Fibroblast of pulmonary artery (primary cell): ENCODE data around the gene C21orf58.

Experiments
- DNase-seq: peaks from one replicate; pipeline ENCODE4 v3.0.0-alpha.2; 2010; ENCODE audit warnings: low read depth
- H3K4me3 ChIP-seq: replicated peaks from 2 replicates; pipeline ENCODE4 v1.5.1; 2011; ENCODE audit warnings: low read depth, mild to moderate bottlenecking, control low read depth, low read length, moderate library complexity
- TF ChIP-seq, protein P1 (sequence below): IDR thresholded peaks from 2 replicates; pipeline ENCODE4 v1.5.1; 2011; ENCODE audit warnings: mild to moderate bottlenecking, control low read depth, low read length, inconsistent platforms; ENCODE audit errors: missing control alignments

The C21orf58 gene

DNA sequence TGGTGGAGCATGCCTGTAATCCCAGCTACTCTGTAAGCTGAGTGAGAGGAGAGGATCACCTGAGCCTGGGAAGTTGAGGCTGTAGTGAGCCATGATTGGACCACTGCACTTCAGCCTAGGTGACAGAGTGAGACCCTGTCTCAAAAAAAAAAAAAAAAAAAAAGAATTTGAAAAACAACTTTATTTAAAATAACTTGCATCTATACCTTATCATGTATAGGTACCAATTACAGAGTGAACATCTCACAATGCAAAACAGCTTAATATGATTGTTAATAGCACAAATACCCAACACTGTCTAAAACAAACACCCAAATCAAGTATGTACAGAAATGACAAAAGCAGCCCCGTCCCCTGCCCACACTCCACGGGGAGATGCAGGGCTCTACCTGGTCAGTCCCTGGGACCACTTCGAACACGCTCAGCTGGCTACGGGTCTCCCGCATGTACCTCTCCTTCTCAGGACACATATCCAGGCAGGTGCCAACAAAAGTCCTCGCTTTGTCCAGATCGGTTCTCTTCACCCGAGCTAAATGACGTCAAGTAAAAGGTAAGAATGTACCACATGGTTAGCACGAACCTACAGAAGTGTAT is 48.8 kb downstream of the C21orf58 start:
- no peak for DNase-seq
- TF ChIP-seq, protein P1, sequence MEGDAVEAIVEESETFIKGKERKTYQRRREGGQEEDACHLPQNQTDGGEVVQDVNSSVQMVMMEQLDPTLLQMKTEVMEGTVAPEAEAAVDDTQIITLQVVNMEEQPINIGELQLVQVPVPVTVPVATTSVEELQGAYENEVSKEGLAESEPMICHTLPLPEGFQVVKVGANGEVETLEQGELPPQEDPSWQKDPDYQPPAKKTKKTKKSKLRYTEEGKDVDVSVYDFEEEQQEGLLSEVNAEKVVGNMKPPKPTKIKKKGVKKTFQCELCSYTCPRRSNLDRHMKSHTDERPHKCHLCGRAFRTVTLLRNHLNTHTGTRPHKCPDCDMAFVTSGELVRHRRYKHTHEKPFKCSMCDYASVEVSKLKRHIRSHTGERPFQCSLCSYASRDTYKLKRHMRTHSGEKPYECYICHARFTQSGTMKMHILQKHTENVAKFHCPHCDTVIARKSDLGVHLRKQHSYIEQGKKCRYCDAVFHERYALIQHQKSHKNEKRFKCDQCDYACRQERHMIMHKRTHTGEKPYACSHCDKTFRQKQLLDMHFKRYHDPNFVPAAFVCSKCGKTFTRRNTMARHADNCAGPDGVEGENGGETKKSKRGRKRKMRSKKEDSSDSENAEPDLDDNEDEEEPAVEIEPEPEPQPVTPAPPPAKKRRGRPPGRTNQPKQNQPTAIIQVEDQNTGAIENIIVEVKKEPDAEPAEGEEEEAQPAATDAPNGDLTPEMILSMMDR = no peak

DNA sequence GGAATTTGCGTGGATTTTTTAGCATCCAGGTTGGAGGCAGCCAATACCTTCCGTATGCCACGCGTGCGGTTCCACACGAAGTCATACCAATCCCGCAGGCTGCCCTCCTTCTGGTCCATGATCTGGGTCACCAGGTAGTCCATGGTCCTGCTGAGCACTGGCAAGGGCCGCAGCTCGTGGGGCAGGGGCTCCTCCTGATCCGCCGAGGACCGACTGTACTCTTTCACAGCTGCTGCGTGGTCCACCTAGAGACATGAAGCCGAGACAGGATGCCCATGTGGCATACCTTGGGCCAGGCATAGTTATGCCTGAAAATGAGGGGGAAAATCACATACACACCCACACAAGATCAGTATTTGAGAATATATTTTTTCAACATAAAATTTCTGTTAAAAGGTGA is 50.3 kb downstream of the C21orf58 start:
- TF ChIP-seq, protein P1 = no peak
- DNase-seq = no peak
- H3K4me3 ChIP-seq = no peak overlapping the region

More for the DNA sequence above, 48.8 kb downstream of the C21orf58 start:
- no peak overlapping the region for H3K4me3 ChIP-seq

DNA sequence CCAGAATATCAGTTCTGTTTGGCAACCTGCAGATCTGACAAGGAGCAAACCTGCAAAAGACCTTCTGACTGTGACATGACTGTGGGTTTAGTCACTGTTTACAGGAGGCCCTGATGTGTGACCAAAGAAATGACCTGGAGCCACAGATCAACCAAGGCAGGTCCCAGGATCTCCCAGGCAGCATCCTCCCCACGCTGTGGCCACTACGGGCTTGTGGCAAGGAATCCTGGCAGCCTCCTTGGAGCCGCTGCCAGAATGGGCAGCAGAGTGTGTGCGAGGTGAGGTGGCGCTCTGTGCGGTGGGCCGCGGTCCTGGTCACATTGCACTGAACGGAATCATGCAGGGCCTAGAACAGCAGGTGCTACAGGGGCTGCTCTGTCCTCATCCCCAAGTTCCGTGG is 54.2 kb downstream of the C21orf58 start:
- H3K4me3 ChIP-seq = no peak overlapping the region
- no peak for DNase-seq
- TF ChIP-seq, protein P1 = no peak

DNA sequence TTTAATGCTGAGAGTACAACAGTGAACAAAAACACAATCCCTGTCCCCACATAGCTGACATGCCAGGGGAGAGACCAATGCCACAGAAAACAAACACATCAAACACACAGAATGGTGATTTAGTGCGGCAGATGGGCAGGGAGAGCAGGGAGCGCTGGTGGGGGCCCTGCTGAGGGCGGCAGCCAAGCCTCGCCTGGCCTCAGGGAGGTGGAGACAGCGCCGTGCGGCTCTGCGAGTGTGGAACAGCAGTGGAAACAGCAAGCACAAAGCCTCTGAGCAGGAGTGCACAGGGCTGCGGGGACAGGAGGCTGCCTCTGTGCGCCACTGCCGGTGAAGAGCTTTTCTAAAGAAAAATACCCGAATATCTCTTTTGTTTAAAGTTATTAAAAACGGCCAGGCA is 55.3 kb downstream of the C21orf58 start:
- TF ChIP-seq, protein P1 = no peak
- no peak for DNase-seq
- no peak overlapping the region for H3K4me3 ChIP-seq

DNA sequence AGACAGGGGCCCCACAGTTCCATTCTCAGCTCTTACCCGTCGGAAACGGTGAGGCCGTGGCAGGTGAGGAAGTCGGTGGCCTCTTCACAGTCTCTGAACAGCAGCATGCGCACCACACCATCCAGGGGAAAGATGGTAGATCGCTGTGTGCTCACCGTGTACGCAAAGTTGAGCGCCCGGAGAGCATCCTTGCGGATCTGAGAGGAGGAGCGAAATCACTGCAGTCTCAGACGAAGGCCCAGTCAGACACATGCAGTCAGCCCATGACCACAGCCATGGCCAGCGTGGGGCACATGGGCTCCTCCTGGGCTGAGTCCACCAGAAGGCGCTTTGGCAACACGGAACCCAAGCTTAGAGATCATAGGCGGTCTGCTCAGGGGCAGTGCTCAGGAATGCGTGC is 56.7 kb downstream of the C21orf58 start:
- H3K4me3 ChIP-seq = no peak overlapping the region
- DNase-seq = no peak
- TF ChIP-seq, protein P1 = no peak

DNA sequence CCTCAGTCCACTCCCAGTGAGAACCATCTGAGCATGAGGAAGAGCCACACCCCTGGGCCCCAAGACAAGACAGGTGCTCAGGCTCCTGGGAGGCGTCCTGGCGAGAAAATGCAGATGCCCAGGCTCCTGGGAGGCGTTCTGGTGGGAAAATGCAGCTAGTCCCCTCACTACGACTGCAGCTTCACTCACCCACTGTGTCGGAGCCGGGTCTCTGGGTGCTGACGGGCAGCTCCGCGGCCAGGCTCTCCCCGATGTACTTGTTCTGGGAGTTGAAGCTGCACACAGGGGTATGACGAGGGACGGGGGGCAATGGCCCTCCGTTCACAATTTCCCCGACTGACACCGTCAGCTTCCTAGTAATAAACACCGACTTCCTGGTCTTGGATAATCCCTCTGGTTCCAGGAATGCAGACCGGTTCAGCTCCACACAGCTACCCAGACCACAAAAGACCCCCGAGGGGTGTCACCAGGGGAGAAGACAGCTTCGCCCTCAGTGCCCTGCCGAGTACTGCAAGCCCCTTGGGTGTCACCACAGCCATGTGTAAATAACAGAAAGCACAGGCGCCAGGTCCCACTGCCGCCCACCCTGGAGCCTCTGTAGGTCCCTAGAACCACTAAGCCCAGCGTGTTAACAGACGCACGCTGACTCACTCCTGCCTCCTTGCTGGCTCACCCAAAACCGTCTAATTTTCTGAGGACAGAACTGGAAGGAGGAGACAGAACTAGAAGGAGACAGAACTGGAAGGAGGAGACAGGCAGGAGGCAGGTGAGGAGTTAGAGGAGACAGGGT is 57.7 kb downstream of the C21orf58 start:
- no peak overlapping the region for H3K4me3 ChIP-seq
- no peak for DNase-seq
- TF ChIP-seq, protein P1 = no peak
